DND-41 (cell line): ENCODE measurements around the gene PUDP.

ENCODE experiments used
- CTCF ChIP-seq: IDR thresholded peaks from 2 replicates; pipeline ENCODE4 v1.5.1; 2012; ENCODE audit warnings: borderline replicate concordance, low read length, moderate library complexity, mild to moderate bottlenecking; ENCODE audit not compliant: poor library complexity, severe bottlenecking; ENCODE audit errors: extremely low read depth
- EZH2 ChIP-seq: IDR thresholded peaks from 3 replicates; pipeline ENCODE4 v1.6.1; 2012; ENCODE audit warnings: borderline replicate concordance, low read depth, mild to moderate bottlenecking, moderate library complexity, low read length, inconsistent platforms; ENCODE audit not compliant: severe bottlenecking

GRCh38 chrX:7132335-7133049, 15.5 kb downstream of the PUDP start:
- TF ChIP-seq CTCF (peak; percentile 48), EZH2 (no peak)
